ENCODE results near the gene IDUA. TPM values are rescaled to one million over a fixed set of nuclear protein-coding genes. Genes with fewer than 3 reads are reported as not detected.

Gene IDUA
- total RNA-seq, 4 donors from 2014 or later = 11.0 to 33.1 (median 19.7) TPM

GRCh38 chr4:966266-967112, 20.4 kb upstream of the IDUA start:
- Histone ChIP-seq H3K27me3 (no peaks in the 10 kb centered on the region), H3K36me3 (peaks cover 37% of the 10 kb centered on the region), H3K4me1 (peaks cover 24% of the 10 kb centered on the region), H3K9me3 (no peaks in the 10 kb centered on the region), H3K4me3 (no peak overlapping the region), H3K27ac (no peak overlapping the region)
- no peak for DNase-seq (ENCODE audit: low spot score in 2 of 2)
- WGBS = 94% methylated on average over 8 of the region's 48 CpGs
- TF ChIP-seq POLR2AphosphoS5 (IDR thresholded peaks at IDR 0.05) (no peak), EP300 (IDR thresholded peaks at IDR 0.05) (no peak), POLR2A (IDR thresholded peaks at IDR 0.05) (no peak), CTCF (IDR thresholded peaks at IDR 0.05) (no peak)

- H3K27me3 ChIP-seq = no peaks in the 10 kb centered on the region
- peaks cover 25% of the 10 kb centered on the region for H3K4me1 ChIP-seq
- no peak overlapping the region for H3K4me3 ChIP-seq
- H3K9me3 ChIP-seq = no peaks in the 10 kb centered on the region
- no peak overlapping the region for H3K27ac ChIP-seq
- peaks cover 28% of the 10 kb centered on the region for H3K36me3 ChIP-seq
- no peak for TF ChIP-seq POLR2A (IDR thresholded peaks at IDR 0.05)
- no peak for TF ChIP-seq CTCF (IDR thresholded peaks at IDR 0.05)
- no peak for TF ChIP-seq EP300 (IDR thresholded peaks at IDR 0.05)
- TF ChIP-seq POLR2AphosphoS5 (IDR thresholded peaks at IDR 0.05) = no peak
- DNase-seq (ENCODE audit: low spot score in 2 of 2) = no peak
- WGBS = 59% methylated on average over 14 of the region's 76 CpGs
Measured at GRCh38 chr4:967113-968104, 19.4 kb upstream of the IDUA start.

- WGBS = no CpG with 5 or more reads among the region's 24 CpGs
- Histone ChIP-seq H3K9me3 (no peaks in the 10 kb centered on the region), H3K27me3 (no peaks in the 10 kb centered on the region), H3K4me1 (peaks cover 29% of the 10 kb centered on the region), H3K36me3 (peaks cover 25% of the 10 kb centered on the region), H3K27ac (no peak overlapping the region), H3K4me3 (no peak overlapping the region)
- no peak for DNase-seq (ENCODE audit: low spot score in 2 of 2)
- TF ChIP-seq POLR2A (IDR thresholded peaks at IDR 0.05) = no peak
Measured at GRCh38 chr4:968221-968620, 18.6 kb upstream of the IDUA start.

GRCh38 chr4:968621-969394, 18.0 kb upstream of the IDUA start:
- Histone ChIP-seq H3K27me3 (no peaks in the 10 kb centered on the region), H3K4me1 (peaks cover 32% of the 10 kb centered on the region), H3K36me3 (peaks cover 25% of the 10 kb centered on the region), H3K4me3 (no peak overlapping the region), H3K27ac (no peak overlapping the region), H3K9me3 (no peaks in the 10 kb centered on the region)
- 90% methylated on average over 6 of the region's 23 CpGs for WGBS
- no peak for TF ChIP-seq POLR2A (IDR thresholded peaks at IDR 0.05)
- TF ChIP-seq EP300 (IDR thresholded peaks at IDR 0.05) = no peak
- no peak for TF ChIP-seq POLR2AphosphoS5 (IDR thresholded peaks at IDR 0.05)
- no peak for TF ChIP-seq CTCF (IDR thresholded peaks at IDR 0.05)
- DNase-seq (ENCODE audit: low spot score in 2 of 2) = no peak

GRCh38 chr4:970046-970745, 16.6 kb upstream of the IDUA start:
- DNase-seq (ENCODE audit: low spot score in 2 of 2) = no peak
- Histone ChIP-seq H3K4me3 (no peak overlapping the region), H3K27me3 (no peaks in the 10 kb centered on the region), H3K27ac (no peak overlapping the region), H3K36me3 (peaks cover 20% of the 10 kb centered on the region), H3K4me1 (peaks cover 35% of the 10 kb centered on the region), H3K9me3 (no peaks in the 10 kb centered on the region)
- 78% methylated on average over 14 of the region's 25 CpGs for WGBS
- no peak for TF ChIP-seq EP300 (IDR thresholded peaks at IDR 0.05)
- no peak for TF ChIP-seq POLR2AphosphoS5 (IDR thresholded peaks at IDR 0.05)
- TF ChIP-seq CTCF (IDR thresholded peaks at IDR 0.05) = no peak
- no peak for TF ChIP-seq POLR2A (IDR thresholded peaks at IDR 0.05)
